ENCODE measurements around the gene TBC1D8.

Gene TBC1D8

GRCh38 chr2:101032084-101032776 lies 119.0 kb downstream of the TBC1D8 start:
- no peak for DNase-seq (ENCODE audit: low read depth in 2 of 3, low spot score in 2 of 3)

GRCh38 chr2:101030866-101031554 lies 120.2 kb downstream of the TBC1D8 start:
- DNase-seq (ENCODE audit: low read depth in 2 of 3, low spot score in 2 of 3) = no peak

DNA sequence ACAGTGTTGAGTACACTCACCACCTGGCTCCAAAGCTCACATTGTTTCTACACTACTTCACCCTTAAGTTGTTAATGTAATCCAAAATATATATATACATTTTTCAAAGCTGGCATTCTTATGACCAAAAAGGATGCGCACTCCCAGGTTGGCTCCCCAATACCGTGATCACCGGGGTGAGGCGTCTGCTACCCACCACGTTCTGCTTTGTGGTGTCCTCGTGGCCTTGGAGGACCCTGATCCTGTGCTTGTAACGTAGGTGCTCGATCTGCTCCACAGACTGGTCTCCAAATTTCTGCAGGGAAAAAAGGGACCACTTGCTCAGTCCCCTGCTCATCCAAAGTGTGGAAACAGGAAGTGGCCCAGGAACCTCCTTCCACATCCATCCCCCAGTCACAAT lies 123.3 kb downstream of the TBC1D8 start:
- no peak for DNase-seq (ENCODE audit: low read depth in 2 of 3, low spot score in 2 of 3)

DNA sequence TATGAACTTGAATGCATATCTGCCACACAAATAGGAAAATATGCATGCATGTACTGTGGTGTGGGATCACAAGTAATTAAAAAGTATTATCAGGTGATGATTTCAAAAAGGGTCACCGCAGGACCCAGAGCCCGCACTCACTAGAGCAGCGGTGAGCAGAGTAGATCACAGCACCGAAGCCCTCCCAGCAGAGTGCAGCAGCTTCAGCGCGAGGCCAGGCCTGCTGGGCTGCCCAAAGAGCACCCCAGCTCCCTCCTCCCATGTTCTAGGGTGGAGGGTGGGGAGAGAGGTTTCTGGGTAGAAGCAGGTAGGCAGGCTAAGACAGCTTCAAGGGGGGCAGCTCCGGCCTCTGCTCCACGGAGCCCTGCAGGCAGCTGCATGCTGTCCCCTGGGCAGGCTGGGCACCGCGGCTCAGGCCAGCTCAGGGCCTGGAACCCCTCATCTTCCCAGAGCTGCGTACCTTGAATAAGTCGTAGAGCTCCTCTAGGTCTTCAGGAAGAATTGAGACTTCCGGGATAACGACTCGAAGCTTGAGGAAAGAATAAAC lies 124.2 kb downstream of the TBC1D8 start:
- DNase-seq (ENCODE audit: low read depth in 2 of 3, low spot score in 2 of 3) = no peak

DNA sequence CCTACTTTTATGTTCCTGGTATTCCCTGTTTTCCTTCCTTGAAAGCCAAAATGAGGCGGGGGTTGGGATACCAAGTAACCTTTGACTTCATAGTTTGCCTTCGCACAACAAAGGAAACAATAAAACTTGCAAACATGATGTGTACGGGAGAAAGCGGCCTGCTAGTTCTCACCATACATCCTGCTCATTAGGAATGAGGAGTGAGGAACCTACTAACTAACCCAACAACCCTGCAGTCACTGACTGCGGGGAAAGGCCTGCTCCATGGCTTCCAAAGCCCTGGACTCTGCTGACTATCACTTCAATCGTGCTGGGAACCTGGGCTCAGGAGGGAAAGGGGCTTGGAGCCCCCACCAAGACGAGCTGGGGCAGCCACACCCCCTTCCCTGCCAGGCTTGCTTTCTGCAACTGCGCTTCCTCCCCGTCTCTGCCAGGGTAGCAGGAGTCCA lies 124.9 kb downstream of the TBC1D8 start:
- no peak for DNase-seq (ENCODE audit: low read depth in 2 of 3, low spot score in 2 of 3)

DNA sequence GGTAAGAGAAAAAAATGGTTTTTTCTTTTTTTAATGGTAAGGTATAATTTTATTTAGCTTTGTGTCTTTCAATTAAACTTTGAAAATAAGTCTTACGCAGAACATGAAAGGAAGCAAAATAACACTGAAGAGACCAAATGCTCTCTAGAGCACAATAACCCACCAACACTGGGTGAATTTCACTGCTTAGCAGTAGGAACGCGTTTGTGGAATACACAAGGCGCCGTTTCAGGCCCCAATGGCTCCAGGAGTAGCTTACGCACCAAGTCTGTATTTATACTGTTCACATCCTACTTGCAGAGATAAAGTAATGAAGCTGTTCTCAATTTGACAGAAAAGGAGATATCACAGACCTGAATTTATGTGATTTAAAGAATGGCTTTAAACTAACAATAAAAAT lies 125.6 kb downstream of the TBC1D8 start:
- DNase-seq (ENCODE audit: low read depth in 2 of 3, low spot score in 2 of 3) = no peak

- DNase-seq (ENCODE audit: low read depth in 2 of 3, low spot score in 2 of 3) = no peak
These were observed 127.7 kb downstream of the TBC1D8 start for GRCh38 chr2:101023327-101024107.

- DNase-seq (ENCODE audit: low read depth in 2 of 3, low spot score in 2 of 3) = no peak
These were observed 129.0 kb downstream of the TBC1D8 start for GRCh38 chr2:101022221-101022620.

DNA sequence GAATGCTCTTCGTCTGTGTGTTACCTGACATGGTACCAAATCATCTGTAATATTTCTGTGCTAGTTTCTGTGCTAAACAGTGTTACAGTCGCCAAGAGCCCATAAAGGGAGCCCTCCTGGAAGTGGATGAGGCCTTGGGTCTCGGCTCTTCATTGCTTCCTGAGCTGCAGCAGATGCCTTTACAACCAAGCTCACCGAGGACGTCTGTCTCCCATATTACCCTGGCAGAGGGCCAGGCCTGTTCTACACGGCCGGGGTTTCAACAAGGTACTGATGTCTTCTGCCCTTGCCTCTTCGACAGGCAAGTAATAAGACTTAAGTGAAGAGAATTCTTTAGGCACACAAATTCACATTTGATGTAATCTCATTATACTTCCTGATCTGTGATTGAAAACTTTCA lies 132.2 kb downstream of the TBC1D8 start:
- no peak for DNase-seq (ENCODE audit: low read depth in 2 of 3, low spot score in 2 of 3)

DNA sequence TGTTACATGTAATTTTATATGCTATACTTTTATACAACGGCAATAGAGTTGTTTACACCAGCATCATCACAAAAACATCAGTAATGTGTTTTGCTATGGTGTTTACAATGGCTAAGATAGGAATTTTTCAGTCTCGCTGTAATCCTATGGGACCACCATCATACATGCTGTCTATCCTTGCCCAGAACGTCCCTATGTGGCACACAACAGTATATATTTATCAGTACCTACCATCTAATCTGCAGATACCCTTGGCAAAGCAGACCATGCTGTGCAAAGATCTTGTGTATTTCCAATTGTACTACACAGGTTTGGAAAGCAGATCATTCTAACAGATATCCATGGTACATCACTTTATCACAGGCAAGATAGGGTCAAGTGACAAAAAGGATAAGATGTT lies 133.8 kb downstream of the TBC1D8 start:
- no peak for DNase-seq (ENCODE audit: low read depth in 2 of 3, low spot score in 2 of 3)

GRCh38 chr2:101014264-101014857 lies 136.8 kb downstream of the TBC1D8 start:
- DNase-seq (ENCODE audit: low read depth in 2 of 3, low spot score in 2 of 3) = no peak

DNA sequence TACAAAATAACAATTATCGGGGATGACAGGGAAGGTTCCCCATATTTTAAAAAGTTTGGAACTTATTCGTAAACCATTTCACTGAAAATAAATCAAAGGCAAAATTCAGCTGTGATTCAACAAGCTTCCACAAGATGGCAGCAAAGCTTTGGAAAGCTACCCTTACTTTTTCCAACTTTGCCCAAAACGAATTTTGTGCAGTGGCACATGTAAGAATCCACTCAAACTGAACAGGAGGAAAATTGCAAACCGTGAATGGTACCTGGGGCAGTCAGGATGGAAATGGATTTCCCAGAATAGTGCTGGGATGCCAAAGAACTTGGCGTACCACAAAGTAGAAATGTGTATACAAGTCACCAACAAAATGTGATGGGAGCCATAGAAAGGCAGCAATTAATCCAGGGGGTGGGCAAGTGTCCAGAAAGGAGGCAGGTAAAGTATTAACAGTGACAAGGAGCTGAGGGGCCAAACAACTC lies 138.4 kb downstream of the TBC1D8 start:
- DNase-seq (ENCODE audit: low read depth in 2 of 3, low spot score in 2 of 3) = no peak

DNA sequence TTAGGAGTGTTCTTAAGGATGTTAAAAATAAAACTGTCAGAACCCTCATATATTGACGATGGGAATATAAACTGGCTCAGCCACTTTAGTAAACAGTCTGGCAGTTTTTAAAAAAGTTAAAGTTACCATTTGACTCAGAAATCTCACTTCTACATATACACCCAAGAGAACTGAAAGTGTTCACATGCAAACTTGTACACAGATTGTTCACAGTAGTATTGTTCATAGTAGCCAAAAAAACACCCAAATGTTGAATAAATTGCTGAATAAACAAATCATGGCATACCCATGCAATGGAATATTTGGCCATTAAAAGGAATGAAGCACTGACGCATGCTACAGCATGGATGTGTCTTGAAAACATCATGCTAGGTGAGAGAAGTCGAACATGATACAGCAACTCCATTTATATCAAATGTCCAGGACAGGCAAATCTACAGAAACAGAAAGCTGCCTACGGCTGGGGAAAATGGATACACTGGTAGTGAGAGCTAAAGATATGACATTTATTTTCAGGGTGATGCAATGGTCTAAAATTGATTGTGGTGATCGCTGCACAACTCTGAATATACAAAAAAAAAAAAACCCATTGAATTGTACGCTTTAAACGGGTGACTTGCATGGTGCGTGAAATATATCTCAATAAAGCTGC lies 139.0 kb downstream of the TBC1D8 start:
- DNase-seq (ENCODE audit: low read depth in 2 of 3, low spot score in 2 of 3) = no peak

GRCh38 chr2:101011152-101011551 lies 140.0 kb downstream of the TBC1D8 start:
- DNase-seq (ENCODE audit: low read depth in 2 of 3, low spot score in 2 of 3) = no peak

- no peak for DNase-seq (ENCODE audit: low read depth in 2 of 3, low spot score in 2 of 3)
These were observed 143.5 kb downstream of the TBC1D8 start for GRCh38 chr2:101007415-101008345.

DNA sequence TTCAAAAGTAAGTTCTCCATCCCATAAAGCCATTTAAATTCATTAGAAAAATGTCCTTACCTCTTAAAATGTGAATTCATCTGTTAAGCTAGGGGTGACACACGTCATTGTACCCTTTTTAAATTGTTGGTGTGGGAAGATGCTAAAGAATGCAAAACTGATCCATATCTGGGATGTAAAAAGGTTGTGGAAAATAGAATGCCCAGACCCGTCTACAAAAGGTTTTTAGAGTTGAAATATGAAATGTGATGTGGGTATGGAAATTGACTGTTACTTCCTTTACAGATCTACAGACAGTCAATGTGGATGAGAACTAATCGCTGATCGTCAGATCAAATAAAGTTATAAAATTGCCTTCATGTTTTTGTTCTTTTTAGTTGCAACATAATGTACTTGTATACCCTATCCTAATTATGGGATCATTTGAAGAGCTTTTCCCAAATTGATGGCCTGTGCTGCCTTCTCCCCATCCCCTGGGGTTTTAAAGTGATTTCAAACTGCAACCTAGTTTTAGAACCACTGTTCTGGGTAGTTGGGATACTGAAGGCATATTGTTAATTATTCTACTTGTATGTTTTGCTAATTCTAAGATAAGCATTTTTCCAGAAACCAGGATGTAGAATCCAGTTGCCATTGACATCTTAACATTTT lies 145.0 kb downstream of the TBC1D8 start:
- no peak for DNase-seq (ENCODE audit: low read depth in 2 of 3, low spot score in 2 of 3)

- DNase-seq (ENCODE audit: low read depth in 2 of 3, low spot score in 2 of 3) = no peak
These were observed 146.4 kb downstream of the TBC1D8 start for GRCh38 chr2:101004620-101005325.

- DNase-seq (ENCODE audit: low read depth in 2 of 3, low spot score in 2 of 3) = no peak
These were observed 147.9 kb downstream of the TBC1D8 start for GRCh38 chr2:101003278-101003775.
